Fibroblast of mammary gland (primary cell): ENCODE measurements around the gene GCGR.

Experiments
- DNase-seq: peaks from one replicate; pipeline ENCODE4 v3.0.0-alpha.2; 2010; ENCODE audit warnings: low read depth
- H3K4me3 ChIP-seq: 2 replicates; pipeline ENCODE4 v1.5.1; 2011; ENCODE audit warnings: low read depth, mild to moderate bottlenecking, low read length, moderate library complexity; ENCODE audit not compliant: control insufficient read depth
- TF ChIP-seq, protein P1 (sequence below): conservative IDR thresholded peaks from 2 replicates; pipeline ENCODE4 v1.5.1; 2011; ENCODE audit warnings: low read depth, low read length, inconsistent platforms; ENCODE audit not compliant: control insufficient read depth, insufficient read depth

Gene GCGR

DNA sequence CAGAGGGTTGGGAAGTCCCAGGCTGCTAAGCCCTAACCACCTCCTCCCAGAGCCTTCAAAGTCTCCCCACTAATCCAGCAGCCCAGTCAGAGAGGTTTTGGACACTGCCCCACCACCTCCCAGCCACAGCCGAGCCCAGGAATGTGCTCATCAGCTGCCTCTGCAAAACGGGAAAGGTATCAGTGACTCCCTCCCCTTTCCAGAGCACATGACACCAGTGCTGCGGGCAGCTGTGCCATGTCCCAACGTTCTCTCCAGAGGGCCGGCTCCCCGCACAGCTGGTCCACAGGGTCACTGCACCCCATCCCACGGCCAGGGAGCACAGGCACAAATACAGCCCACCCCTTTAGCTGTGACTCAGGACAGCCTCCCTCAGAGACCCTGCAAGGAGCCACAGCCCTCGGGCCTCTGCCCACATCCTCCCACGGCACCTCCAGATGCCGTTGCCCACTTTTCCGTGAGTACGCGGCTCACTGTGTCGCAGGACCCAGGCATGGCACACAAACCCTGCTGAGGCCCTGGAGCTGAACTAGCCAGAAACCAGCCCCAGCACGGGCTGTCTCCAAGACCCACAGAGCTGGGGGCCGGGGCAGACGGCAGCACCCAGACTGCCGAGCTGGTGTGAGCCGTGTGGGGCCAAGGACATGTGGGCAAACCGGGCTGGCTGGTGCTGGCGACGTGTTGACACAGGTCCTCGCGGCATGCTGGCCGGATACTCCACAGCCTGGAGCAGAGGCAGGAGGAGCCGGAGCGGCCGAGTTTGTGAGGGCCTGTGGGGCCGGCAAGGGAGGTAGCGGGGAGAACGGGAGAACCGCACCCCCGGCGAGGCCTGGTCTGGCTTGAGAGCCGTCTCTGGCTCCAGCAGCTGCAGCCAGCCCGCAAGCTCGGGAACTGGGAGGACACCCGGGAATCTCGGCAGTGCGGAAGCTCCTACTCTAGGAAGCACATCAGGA is 37.2 kb downstream of the GCGR start:
- no peak for DNase-seq
- TF ChIP-seq, protein P1, sequence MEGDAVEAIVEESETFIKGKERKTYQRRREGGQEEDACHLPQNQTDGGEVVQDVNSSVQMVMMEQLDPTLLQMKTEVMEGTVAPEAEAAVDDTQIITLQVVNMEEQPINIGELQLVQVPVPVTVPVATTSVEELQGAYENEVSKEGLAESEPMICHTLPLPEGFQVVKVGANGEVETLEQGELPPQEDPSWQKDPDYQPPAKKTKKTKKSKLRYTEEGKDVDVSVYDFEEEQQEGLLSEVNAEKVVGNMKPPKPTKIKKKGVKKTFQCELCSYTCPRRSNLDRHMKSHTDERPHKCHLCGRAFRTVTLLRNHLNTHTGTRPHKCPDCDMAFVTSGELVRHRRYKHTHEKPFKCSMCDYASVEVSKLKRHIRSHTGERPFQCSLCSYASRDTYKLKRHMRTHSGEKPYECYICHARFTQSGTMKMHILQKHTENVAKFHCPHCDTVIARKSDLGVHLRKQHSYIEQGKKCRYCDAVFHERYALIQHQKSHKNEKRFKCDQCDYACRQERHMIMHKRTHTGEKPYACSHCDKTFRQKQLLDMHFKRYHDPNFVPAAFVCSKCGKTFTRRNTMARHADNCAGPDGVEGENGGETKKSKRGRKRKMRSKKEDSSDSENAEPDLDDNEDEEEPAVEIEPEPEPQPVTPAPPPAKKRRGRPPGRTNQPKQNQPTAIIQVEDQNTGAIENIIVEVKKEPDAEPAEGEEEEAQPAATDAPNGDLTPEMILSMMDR, result no peak
- no peak overlapping the region for H3K4me3 ChIP-seq

DNA sequence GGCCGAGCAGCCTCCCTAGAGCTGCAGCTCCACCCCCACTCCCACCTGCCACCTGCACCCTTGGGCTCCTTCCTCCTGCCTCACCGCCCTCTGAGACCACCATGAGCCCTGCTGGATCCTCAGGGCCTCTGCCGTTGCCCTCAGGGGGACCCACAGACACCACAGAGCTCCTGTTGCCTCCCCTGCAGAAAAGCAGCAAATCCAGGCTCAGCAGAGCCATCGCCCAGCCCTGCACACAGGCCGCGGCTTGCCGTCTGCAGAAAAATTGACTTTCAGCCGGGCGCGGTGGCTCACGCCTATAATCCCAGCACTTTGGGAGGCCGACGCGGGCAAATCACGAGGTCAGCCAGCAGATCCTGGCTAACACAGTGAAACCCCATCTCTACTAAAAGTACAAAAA is 37.9 kb downstream of the GCGR start:
- H3K4me3 ChIP-seq, result no peak overlapping the region
- no peak for DNase-seq
- TF ChIP-seq, protein P1, result no peak

DNA sequence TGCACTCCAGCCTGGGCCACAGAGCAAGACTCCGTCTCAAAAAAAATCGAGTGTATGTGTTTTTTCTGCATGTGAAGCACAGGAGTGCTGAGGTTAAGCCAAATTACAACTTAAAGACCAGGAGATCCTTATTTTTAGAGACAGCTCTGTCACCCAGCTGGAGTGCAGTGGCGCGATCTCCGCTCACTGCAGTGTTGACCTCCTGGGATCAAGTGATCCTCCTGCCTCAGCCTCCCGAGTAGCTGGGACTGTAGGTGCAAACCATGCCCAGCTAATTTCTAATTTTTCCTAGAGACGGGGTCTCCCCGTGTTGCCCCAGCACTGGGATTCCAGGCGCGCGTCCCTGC is 38.4 kb downstream of the GCGR start:
- no peak overlapping the region for H3K4me3 ChIP-seq
- no peak for DNase-seq

DNA sequence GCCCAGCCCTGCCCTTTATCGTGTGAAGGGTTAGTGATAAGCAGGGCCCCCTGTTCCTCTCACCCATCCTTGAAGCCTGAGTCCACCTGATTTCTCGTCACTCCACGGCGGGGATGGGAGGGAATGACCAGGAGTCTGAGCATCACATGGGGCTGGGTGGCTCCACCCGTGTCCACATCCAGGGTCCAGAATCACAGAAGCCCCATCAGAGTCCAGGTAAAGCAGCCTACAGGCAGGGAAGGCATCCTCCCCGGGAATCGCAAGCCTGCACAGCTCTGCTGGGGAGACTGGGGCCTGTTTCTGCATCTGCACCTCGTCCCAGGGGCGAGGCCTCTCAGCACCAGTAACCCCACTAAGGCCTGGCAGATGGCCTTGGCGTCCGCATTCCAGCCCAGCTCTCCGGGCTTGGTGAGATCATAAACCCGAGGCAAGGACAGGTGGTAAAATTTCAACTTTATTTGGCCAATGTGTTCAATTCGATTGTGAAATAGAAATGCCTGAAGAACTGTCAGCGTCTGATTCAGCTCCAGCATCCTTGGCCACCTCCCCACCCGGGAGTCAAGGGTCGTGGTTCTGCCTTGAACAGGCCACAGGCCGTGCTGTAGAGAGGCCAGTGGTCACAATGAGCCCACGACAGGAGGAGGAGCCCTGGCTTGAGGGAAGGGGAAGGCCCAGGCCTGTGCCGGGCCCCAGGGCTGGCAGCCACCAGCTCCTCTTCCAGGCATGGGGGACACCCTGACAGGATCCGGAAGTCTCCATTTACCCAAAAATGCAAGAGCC is 39.0 kb downstream of the GCGR start:
- peak; percentile 88 for DNase-seq
- TF ChIP-seq, protein P1, result no peak
- H3K4me3 ChIP-seq, result no peak overlapping the region

More for the DNA sequence above, 38.4 kb downstream of the GCGR start:
- TF ChIP-seq, protein P1, result no peak

DNA sequence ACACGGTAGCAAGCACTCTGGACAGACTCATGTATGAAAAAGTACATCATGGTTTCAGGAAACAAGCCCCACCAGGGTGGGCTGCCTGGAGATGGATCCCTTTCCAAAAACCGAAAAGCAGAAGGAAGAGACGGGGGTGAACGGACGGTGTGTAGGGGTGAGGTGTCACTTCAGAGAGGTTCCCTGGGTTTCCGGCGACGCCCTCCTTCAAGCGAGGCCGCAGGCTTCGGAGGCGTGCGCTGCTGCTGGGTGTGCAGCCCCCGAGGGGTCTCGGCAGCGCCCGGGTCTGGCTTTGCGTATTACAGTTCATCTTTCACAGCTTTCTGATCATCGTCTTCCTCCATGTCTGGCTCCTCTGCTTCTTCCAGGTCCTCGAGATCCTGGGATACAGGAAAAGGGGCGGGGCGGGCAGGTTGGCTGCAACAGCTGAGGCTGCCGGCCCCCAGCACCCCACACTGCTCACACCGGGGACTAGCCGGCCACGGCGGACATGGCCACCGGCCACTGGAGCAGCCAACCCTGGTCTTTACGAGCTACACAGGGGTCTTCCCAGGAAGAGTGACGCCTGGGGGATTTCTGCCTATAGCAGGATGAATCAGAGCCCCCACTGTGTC is 39.9 kb downstream of the GCGR start:
- H3K4me3 ChIP-seq, result no peak overlapping the region
- DNase-seq, result no peak
- TF ChIP-seq, protein P1, result no peak

DNA sequence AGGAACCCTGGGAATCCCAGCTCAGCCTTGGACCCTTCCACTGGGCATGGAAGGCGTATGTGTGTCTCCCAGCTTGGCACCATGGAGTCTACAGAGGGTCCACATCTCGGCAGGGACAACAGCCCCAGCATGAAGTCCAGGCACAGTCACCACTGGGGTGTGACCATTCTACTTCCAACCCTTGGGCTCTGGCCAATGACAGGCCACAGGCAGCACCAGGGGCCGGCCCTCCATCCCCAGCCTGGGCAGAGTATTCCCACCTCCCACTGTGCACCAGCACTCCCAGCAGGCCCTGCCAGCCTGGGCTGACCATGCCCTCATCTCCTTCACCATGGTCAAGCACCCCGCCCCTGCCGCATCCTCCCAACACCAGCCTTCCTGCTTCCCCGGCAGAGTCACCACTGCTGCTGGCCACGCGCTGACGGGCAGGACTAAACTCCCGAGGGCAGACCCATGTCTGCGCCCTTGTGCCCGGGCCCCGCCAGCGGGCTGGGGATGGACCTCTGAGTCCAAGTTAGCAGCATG is 40.4 kb downstream of the GCGR start:
- TF ChIP-seq, protein P1, result no peak
- no peak for DNase-seq
- no peak overlapping the region for H3K4me3 ChIP-seq
